ENCODE data around the gene SFXN3.

- no peak for TF ChIP-seq POLR2A (IDR thresholded peaks at IDR 0.05)
- peak in 1 of 3 donors; percentile 74 for TF ChIP-seq CTCF (IDR thresholded peaks at IDR 0.05)
Observed at GRCh38 chr10:101014230-101014884, 16.7 kb upstream of the SFXN3 start.

All from lower leg skin (tissue), 3 donors.